ENCODE results near the gene HECW1.

- no peak for TF ChIP-seq EP300 (IDR thresholded peaks at IDR 0.05)
- TF ChIP-seq CTCF (IDR thresholded peaks at IDR 0.05): no peak
- TF ChIP-seq POLR2A (IDR thresholded peaks at IDR 0.05): no peak
- TF ChIP-seq POLR2AphosphoS5 (IDR thresholded peaks at IDR 0.05): no peak
Measured at GRCh38 chr7:43570688-43571365, 458.4 kb downstream of the HECW1 start.

Measured in upper lobe of left lung (tissue), 4 donors.